Measurements from ENCODE around the gene ATRIP. TPM values are rescaled to one million over a fixed set of nuclear protein-coding genes. Genes with fewer than 3 reads are reported as not detected.

The ATRIP gene
- total RNA-seq, 2 experiments from 2014 or later, result 16.3 to 24.5 TPM

DNA sequence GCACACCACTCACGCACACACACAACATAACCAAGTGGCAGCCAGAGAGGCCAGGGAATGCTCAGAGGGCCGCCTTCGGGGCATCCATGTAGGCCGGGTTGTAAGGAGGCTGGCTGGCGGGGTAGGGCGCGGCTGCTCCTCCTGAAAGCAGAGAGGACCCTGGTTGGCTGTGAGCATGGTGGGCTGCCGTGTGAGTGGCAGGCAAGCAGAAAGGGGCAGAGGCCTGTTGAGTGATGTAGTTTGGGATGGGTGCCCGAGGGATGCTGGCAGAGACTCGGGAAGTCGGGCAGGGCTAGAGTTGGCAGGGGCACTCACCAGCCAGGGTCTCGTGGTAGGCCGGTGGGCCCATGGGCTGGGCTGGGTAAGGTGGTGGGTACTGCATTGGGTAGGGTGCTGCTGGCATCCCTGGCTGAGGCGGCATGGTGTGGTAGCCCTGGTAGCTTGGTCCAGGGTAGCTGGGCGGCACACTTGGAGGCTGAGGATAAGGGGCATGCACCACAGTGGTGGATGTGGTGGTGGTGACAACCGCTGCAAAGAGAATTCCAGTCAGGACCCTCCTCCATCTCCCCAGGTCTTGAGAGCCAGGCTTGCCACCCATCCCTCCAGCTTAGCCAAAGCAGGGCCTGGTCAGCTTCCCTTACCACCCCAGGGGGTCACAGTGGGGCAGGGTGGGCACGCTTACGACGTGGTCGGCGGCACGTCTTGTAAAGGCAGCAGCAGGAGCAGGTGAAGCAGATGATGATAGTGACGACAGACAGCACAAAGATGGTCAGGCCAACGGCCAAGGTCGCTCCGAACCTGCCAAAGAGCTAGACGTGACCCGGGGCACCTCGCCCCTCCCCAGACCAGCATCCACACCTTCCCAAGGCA lies 22.7 kb downstream of the ATRIP start:
- ChIA-PET CTCF (ENCODE audit: unreplicated experiment) (no interaction called here), POLR2A (interaction anchor here (0.7 to 1.0 kb wide), 2 partner anchors 23 to 30 kb away, joined by 3 to 4 read pairs; partner anchors contain the start of genes ATRIP, CCDC51 and TMA7)
- no peaks in the 10 kb centered on the region for H3K9me3 ChIP-seq (ENCODE audit: low read length)
- H3K9me2 ChIP-seq (ENCODE audit: insufficient read depth, low read length), result no peaks in the 10 kb centered on the region
- peaks cover 33% of the 10 kb centered on the region for H3K36me3 ChIP-seq (ENCODE audit: insufficient read depth, low read length)
- peak overlapping the region; percentile 16 for H3K4me3 ChIP-seq (ENCODE audit: low read depth, low read length, poor library complexity, severe bottlenecking)
- H2AFZ ChIP-seq (ENCODE audit: low read length), result no peak overlapping the region
- no TSS peak for BruUV-seq (replicated peaks)
- H3K4me1 ChIP-seq (ENCODE audit: insufficient read depth, low read length, poor library complexity, severe bottlenecking), result peaks cover 72% of the 10 kb centered on the region
- peak overlapping the region; percentile 53 for H3K27ac ChIP-seq (ENCODE audit: low read depth, low read length, poor library complexity, severe bottlenecking)
- peak overlapping the region; percentile 86 for H3K4me2 ChIP-seq (ENCODE audit: low read length)
- H4K20me1 ChIP-seq (ENCODE audit: insufficient read depth, low read length), result no peaks in the 10 kb centered on the region; the same call in 1 of the 2 replicates
- peaks cover 51% of the 10 kb centered on the region for H3K79me2 ChIP-seq (ENCODE audit: insufficient read depth, low read depth, low read length)
- TF ChIP-seq EZH2phosphoT487 (IDR thresholded peaks at IDR 0.05; ENCODE audit: borderline replicate concordance, low read depth, low read length), result no peak
- TF ChIP-seq, protein P1, sequence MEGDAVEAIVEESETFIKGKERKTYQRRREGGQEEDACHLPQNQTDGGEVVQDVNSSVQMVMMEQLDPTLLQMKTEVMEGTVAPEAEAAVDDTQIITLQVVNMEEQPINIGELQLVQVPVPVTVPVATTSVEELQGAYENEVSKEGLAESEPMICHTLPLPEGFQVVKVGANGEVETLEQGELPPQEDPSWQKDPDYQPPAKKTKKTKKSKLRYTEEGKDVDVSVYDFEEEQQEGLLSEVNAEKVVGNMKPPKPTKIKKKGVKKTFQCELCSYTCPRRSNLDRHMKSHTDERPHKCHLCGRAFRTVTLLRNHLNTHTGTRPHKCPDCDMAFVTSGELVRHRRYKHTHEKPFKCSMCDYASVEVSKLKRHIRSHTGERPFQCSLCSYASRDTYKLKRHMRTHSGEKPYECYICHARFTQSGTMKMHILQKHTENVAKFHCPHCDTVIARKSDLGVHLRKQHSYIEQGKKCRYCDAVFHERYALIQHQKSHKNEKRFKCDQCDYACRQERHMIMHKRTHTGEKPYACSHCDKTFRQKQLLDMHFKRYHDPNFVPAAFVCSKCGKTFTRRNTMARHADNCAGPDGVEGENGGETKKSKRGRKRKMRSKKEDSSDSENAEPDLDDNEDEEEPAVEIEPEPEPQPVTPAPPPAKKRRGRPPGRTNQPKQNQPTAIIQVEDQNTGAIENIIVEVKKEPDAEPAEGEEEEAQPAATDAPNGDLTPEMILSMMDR (conservative IDR thresholded peaks at IDR 0.05; ENCODE audit: low read length), result no peak
- no peak for DNase-seq (ENCODE audit: low spot score)
- intact Hi-C loops (cut with micrococcal nuclease; ENCODE audit: unreplicated experiment), result no loop called here

DNA sequence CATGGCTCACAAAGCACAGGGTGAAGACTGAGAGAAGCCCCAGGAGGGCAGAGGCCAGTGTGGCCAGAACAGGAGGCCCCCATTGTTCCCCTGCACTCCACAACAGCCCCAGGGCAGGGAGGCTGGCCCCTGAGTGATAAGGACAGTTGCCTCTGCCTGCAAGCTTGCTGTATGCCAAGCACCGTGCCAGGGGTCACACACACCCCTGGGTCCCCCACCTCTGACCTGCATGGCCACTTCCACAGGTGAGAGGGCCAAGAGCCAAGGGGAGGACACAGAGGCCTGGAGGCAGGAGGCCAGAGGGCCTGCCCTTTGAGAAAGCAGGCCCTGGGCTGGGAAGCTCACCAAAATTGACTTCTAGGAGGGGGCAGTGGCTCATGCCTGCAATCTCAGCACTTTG lies 23.7 kb downstream of the ATRIP start:
- BruUV-seq (replicated peaks), result no TSS peak
- Histone ChIP-seq H3K27ac (ENCODE audit: low read depth, low read length, poor library complexity, severe bottlenecking) (peak overlapping the region; percentile 53), H3K4me1 (ENCODE audit: insufficient read depth, low read length, poor library complexity, severe bottlenecking) (peaks cover 71% of the 10 kb centered on the region), H3K4me2 (ENCODE audit: low read length) (peak overlapping the region; percentile 60), H3K9me3 (ENCODE audit: low read length) (no peaks in the 10 kb centered on the region), H3K4me3 (ENCODE audit: low read depth, low read length, poor library complexity, severe bottlenecking) (peak overlapping the region; percentile 16), H3K36me3 (ENCODE audit: insufficient read depth, low read length) (peaks cover 33% of the 10 kb centered on the region), H4K20me1 (ENCODE audit: insufficient read depth, low read length) (no peaks in the 10 kb centered on the region; the same call in 1 of the 2 replicates), H3K9me2 (ENCODE audit: insufficient read depth, low read length) (no peaks in the 10 kb centered on the region), H3K79me2 (ENCODE audit: insufficient read depth, low read depth, low read length) (peaks cover 51% of the 10 kb centered on the region), H2AFZ (ENCODE audit: low read length) (no peak overlapping the region)
- ChIA-PET POLR2A (interaction anchor here (1.0 kb wide), 1 partner anchor 24 kb away, joined by 3 read pairs; the partner anchor contains the start of gene ATRIP), CTCF (ENCODE audit: unreplicated experiment) (no interaction called here)
- TF ChIP-seq EZH2phosphoT487 (IDR thresholded peaks at IDR 0.05; ENCODE audit: borderline replicate concordance, low read depth, low read length), result no peak
- TF ChIP-seq, protein P1 (conservative IDR thresholded peaks at IDR 0.05; ENCODE audit: low read length), result no peak
- no peak for DNase-seq (ENCODE audit: low spot score)
- intact Hi-C loops (cut with micrococcal nuclease; ENCODE audit: unreplicated experiment), result no loop called here

GRCh38 chr3:48472673-48472922 lies 26.1 kb downstream of the ATRIP start:
- intact Hi-C loops (cut with micrococcal nuclease; ENCODE audit: unreplicated experiment), result loop anchor here (2.0 kb wide), 1 partner anchor 32 kb away; the partner anchor contains the start of genes CCDC51 and TMA7
- no peak for DNase-seq (ENCODE audit: low spot score)
- ChIA-PET POLR2A (interaction anchor here (0.8 to 2.8 kb wide), 9 partner anchors 10 to 61 kb away, joined by 3 to 19 read pairs (median 5); partner anchors contain the start of genes ATRIP, CCDC51 and TMA7), CTCF (ENCODE audit: unreplicated experiment) (interaction anchor here (0.5 to 2.0 kb wide), 7 partner anchors 13 to 556 kb away, joined by 3 to 9 read pairs (median 4); partner anchors contain the start of gene ATRIP)
- Histone ChIP-seq H3K4me3 (ENCODE audit: low read depth, low read length, poor library complexity, severe bottlenecking) (peak overlapping the region; percentile 76), H3K9me3 (ENCODE audit: low read length) (no peaks in the 10 kb centered on the region), H3K36me3 (ENCODE audit: insufficient read depth, low read length) (peaks cover 19% of the 10 kb centered on the region), H3K4me1 (ENCODE audit: insufficient read depth, low read length, poor library complexity, severe bottlenecking) (peaks cover 53% of the 10 kb centered on the region), H4K20me1 (ENCODE audit: insufficient read depth, low read length) (no peaks in the 10 kb centered on the region; the same call in 1 of the 2 replicates), H2AFZ (ENCODE audit: low read length) (peak overlapping the region; percentile 24; the same call in 1 of the 2 replicates), H3K4me2 (ENCODE audit: low read length) (peak overlapping the region; percentile 67), H3K9me2 (ENCODE audit: insufficient read depth, low read length) (no peaks in the 10 kb centered on the region), H3K79me2 (ENCODE audit: insufficient read depth, low read depth, low read length) (peaks cover 38% of the 10 kb centered on the region), H3K27ac (ENCODE audit: low read depth, low read length, poor library complexity, severe bottlenecking) (peak overlapping the region; percentile 84)
- TF ChIP-seq, protein P1 (conservative IDR thresholded peaks at IDR 0.05; ENCODE audit: low read length), result no peak
- TF ChIP-seq EZH2phosphoT487 (IDR thresholded peaks at IDR 0.05; ENCODE audit: borderline replicate concordance, low read depth, low read length), result no peak
- TSS peak; percentile 89 for BruUV-seq (replicated peaks)

All from OCI-LY7 (cell line).